Esophagus squamous epithelium (tissue), 5 donors: ENCODE measurements around the gene MAB21L1. TPM values are rescaled to one million over a fixed set of nuclear protein-coding genes. Genes with fewer than 3 reads are reported as not detected.

ENCODE experiments used
- DNase-seq: peaks from one replicate; lab custom pipeline; 2025; lab: John Stamatoyannopoulos, UW
- H3K27ac ChIP-seq, 4 donors: fragments of 200-600 bp; sonication (generic); one replicate each; pipeline ENCODE4 v1.5.1; 2016 to 2019; ENCODE audit warnings: mild to moderate bottlenecking in 1 of 4
- H3K27me3 ChIP-seq, 4 donors: fragments of 200-600 bp; sonication (generic); 1 replicate in 3 of 4; 2 replicates in 1 of 4; pipeline versions ENCODE4 v1.5.1 to v1.6.0; 2017 to 2021; ENCODE audit warnings: antibody characterized with exemption in 1 of 4
- H3K36me3 ChIP-seq, 3 donors: fragments of 200-600 bp; sonication (generic); one replicate each; pipeline ENCODE4 v1.5.1; 2016 to 2019
- H3K4me1 ChIP-seq, 3 donors: fragments of 200-600 bp; sonication (generic); one replicate each; pipeline ENCODE4 v1.5.1; 2017 to 2019
- H3K4me3 ChIP-seq, 4 donors: fragments of 200-600 bp; sonication (generic); 1 replicate in 3 of 4; 2 replicates in 1 of 4; pipeline ENCODE4 v1.5.1; 2016 to 2019; ENCODE audit warnings: mild to moderate bottlenecking in 2 of 4, moderate library complexity in 1 of 4
- H3K9me3 ChIP-seq, 3 donors: fragments of 200-600 bp; sonication (generic); one replicate each; pipeline ENCODE4 v1.5.1; 2016 to 2019
- CTCF ChIP-seq, 6 experiments: fragments of 450-650 bp in 4 of 6; fragments of 200-600 bp in 2 of 6; sonication (generic) in 2 of 6; IDR thresholded peaks; one replicate each; pipeline ENCODE4 v1.5.1; 2016 to 2019; ENCODE audit warnings: antibody characterized with exemption in 6 of 6, mild to moderate bottlenecking in 4 of 6, moderate library complexity in 4 of 6
- POLR2A ChIP-seq, 4 donors: fragments of 450-650 bp; IDR thresholded peaks; one replicate each; pipeline ENCODE4 v1.6.1; 2017; ENCODE audit warnings: antibody characterized with exemption in 4 of 4, mild to moderate bottlenecking in 4 of 4, moderate library complexity in 3 of 4
- WGBS, 2 donors: methylation state at CpG; one replicate each; pipeline ENCODE4 v1.1.5; 2018; 5-methylcytosine and 5-hydroxymethylcytosine counted together
- intact Hi-C: fragments of 100-400 bp; cut with DNase I; formaldehyde crosslinking; loops from one replicate; pipeline ENCODE4 v1.15.0; 2022
- total RNA-seq, 4 donors: library from RNA; depleted of rRNA; stranded (reverse); fragments of >200 nt; gene quantifications; one replicate each; pipeline ENCODE4 v1.1.0, GENCODE V29; 2016
- donor health status: DM: yes; HTN: yes; CAD: no.

The MAB21L1 gene
- total RNA-seq, 4 donors from 2014 or later = 0.13 to 0.32 (median 0.19) TPM; not detected in 1

- H3K9me3 ChIP-seq = no peaks in the 10 kb centered on the region
- TF ChIP-seq CTCF (IDR thresholded peaks at IDR 0.05) = no peak
- TF ChIP-seq POLR2A (IDR thresholded peaks at IDR 0.05) = no peak
- intact Hi-C loops = no loop called here
- WGBS, 2 donors = 41 to 52% methylated on average over 10 of the region's 10 CpGs
- no peak for DNase-seq
- H3K4me3 ChIP-seq = peak overlapping the region in 3 of 4 donors; percentile 34 to 59 (median 36)
- H3K27ac ChIP-seq = peak overlapping the region in 2 of 4 donors; percentile 54 to 74
- H3K4me1 ChIP-seq = peaks cover 3 to 21% (median 4%) of the 10 kb centered on the region in 3 donors
- H3K27me3 ChIP-seq = peaks cover 0 to 69% (median 2%) of the 10 kb centered on the region in 4 donors
- H3K36me3 ChIP-seq = no peaks in the 10 kb centered on the region
These were observed 6.5 kb downstream of the MAB21L1 start for GRCh38 chr13:35469806-35470525.

- intact Hi-C loops = no loop called here
- peaks cover 0 to 52% (median 0%) of the 10 kb centered on the region in 4 donors for H3K27me3 ChIP-seq
- 75 to 100% methylated on average over 1 of the region's 1 CpG for WGBS, 2 donors
- no peak for DNase-seq
- H3K36me3 ChIP-seq = no peaks in the 10 kb centered on the region
- H3K27ac ChIP-seq = no peak overlapping the region
- H3K9me3 ChIP-seq = no peaks in the 10 kb centered on the region
- peaks cover 3 to 17% (median 4%) of the 10 kb centered on the region in 3 donors for H3K4me1 ChIP-seq
- no peak overlapping the region for H3K4me3 ChIP-seq
- TF ChIP-seq POLR2A (IDR thresholded peaks at IDR 0.05) (no peak), CTCF (IDR thresholded peaks at IDR 0.05) (no peak)
These were observed 8.3 kb downstream of the MAB21L1 start for GRCh38 chr13:35468195-35468594.

- Histone ChIP-seq H3K27me3 (peaks cover 0 to 23% (median 0%) of the 10 kb centered on the region in 4 donors), H3K27ac (no peak overlapping the region), H3K4me3 (no peak overlapping the region), H3K9me3 (no peaks in the 10 kb centered on the region), H3K4me1 (peaks cover 0 to 4% (median 0%) of the 10 kb centered on the region in 3 donors), H3K36me3 (no peaks in the 10 kb centered on the region)
- TF ChIP-seq POLR2A (IDR thresholded peaks at IDR 0.05) (no peak), CTCF (IDR thresholded peaks at IDR 0.05) (no peak)
- DNase-seq = no peak
- 93 to 95% methylated on average over 3 of the region's 3 CpGs for WGBS, 2 donors
- intact Hi-C loops = no loop called here
These were observed 11.1 kb downstream of the MAB21L1 start for GRCh38 chr13:35465371-35465770.

GRCh38 chr13:35460061-35460460 is 16.4 kb downstream of the MAB21L1 start:
- 84 to 89% methylated on average over 2 of the region's 2 CpGs for WGBS, 2 donors
- intact Hi-C loops = no loop called here
- no peaks in the 10 kb centered on the region for H3K9me3 ChIP-seq

More at GRCh38 chr13:35460061-35460460, 16.4 kb downstream of the MAB21L1 start:
- Histone ChIP-seq H3K4me3 (no peak overlapping the region), H3K36me3 (no peaks in the 10 kb centered on the region), H3K27ac (no peak overlapping the region), H3K4me1 (no peaks in the 10 kb centered on the region), H3K27me3 (no peaks in the 10 kb centered on the region)
- no peak for DNase-seq
- TF ChIP-seq CTCF (IDR thresholded peaks at IDR 0.05) (no peak), POLR2A (IDR thresholded peaks at IDR 0.05) (no peak)
